GM18502 (cell line): ENCODE measurements around the gene NBPF3.
"Not testable (repeated sequence)": the region's sequence is repeated elsewhere in the genome, so short reads cannot be mapped to it uniquely, and the experiment has no call there.

Experiments
- ATAC-seq: cut with Tn5 transposase; IDR thresholded peaks from one replicate; pipeline ENCODE4 v1.9.1; 2021; ENCODE audit warnings: mild to moderate bottlenecking; ENCODE audit not compliant: unreplicated experiment, poor library complexity

NBPF3 gene

DNA sequence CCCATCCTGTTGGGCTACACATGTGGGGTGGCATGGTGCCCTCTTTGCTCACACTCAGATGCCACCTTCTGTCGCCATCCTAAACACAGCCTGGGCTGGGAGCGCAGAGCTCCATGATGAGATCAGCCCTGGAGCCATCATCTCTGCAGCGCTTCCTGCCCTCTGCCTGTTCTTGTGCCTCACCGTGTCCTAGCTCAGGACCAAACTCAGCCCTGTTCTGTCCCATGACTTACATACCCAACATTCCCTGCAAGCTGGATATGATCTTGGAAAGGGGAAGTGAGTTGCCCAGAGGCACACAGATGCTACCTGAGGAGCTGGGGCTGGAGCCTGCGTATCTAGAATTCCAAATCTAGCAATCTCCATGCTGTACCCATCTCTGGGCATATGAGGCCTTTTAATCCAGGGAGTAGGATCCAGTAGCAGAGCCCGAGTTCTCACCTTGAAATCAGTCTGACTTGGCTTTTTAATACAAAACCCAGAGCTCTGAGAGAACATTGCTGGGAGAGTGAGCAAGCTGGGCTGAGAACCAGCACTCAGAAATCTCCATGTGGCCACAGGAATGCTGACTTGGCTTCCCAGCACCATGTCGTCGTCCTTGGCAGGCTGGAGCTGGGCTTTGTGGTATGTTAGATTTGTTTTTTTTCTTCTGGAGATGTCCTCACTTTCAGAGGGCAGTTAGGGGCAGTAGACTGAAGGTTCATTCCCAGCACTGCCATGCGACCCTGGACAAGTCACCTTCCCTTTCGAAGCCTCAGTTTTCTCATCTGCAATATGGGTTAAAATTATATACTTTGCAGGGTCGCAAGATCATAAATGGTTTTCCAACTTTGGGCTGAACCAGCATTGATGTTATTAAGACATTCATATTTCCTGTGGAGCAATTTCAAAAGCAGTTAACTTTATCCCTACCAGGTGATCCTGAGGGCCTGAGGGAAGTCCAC is 71.9 kb downstream of the NBPF3 start:
- ATAC-seq: no peak

DNA sequence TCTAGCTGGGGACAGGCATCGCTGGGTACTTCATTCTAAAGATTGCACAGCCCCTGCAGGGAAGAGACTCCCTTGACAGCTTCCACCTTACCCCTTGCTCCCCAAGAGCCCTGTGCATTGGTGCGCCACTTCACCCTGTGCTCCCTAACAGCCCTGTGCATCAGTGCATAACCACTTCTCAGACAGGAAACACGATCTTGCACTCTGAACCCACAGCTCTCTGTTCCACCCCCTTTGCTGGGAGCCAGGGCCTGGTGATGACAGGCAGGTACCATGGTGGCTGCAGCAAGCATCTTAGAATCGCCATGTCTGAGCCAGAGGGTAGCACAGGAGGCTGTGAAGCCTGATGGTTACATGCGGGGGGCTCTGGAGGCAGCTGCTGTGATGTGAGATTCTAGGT is 74.3 kb downstream of the NBPF3 start:
- peak; percentile 70 for ATAC-seq

DNA sequence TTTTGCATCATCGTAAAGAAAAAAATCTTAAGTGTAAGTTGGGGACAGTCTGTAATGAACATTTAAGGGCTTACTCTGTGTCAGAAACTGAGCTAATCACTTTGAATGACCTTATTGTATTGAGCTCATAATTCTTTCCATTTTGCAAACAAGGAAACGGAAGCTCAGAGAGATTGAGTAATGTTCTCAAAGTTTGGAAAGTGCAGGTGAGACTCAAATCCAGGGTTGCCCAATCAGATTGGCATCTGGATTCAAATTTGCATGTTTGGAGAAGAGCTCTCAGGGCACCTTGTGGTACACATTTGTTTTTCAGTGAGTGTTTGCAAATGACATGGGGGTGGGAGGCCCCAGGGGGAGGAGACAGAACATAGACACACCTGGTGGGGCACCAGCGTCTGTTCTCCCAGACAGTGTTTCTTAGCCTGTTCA is 77.2 kb downstream of the NBPF3 start:
- ATAC-seq: no peak

DNA sequence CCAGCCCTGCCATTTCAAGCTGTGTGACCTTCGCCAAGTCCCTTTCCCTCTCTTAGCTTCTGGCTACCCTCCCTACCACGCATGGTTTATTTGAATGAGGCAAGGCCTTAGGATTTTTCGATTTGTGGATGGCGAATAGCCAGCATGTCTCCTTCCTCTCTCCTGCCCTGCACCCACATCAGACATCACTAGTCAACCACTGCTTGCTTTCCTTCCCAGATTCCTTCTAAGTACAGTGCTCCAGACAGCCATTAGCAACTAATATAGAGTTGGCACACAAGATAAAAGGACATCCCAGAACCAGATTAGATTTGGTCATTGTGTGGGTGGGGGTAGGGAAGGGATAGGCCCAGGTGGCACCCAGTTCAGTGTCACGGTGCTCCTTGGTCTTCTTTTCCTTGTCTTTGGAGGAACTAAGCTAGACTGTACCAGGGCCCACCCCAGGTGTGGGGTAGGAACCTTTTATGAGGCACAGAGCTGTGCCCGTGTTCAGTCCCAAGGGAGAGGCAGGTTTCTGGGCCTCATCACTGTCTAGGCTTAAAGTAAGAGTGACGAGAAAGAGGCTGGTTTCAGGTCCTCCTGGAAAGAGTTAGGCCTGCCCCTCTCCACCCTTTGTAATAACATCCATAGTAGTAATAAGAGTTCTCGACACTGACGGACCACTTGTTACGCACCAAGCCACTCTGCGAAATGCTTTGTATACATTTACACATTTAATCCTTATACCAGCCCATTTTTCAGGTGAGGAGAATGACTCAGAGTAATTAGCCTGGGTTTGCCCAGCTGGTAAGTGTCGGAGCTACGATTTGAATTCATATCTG is 77.9 kb downstream of the NBPF3 start:
- no peak for ATAC-seq

DNA sequence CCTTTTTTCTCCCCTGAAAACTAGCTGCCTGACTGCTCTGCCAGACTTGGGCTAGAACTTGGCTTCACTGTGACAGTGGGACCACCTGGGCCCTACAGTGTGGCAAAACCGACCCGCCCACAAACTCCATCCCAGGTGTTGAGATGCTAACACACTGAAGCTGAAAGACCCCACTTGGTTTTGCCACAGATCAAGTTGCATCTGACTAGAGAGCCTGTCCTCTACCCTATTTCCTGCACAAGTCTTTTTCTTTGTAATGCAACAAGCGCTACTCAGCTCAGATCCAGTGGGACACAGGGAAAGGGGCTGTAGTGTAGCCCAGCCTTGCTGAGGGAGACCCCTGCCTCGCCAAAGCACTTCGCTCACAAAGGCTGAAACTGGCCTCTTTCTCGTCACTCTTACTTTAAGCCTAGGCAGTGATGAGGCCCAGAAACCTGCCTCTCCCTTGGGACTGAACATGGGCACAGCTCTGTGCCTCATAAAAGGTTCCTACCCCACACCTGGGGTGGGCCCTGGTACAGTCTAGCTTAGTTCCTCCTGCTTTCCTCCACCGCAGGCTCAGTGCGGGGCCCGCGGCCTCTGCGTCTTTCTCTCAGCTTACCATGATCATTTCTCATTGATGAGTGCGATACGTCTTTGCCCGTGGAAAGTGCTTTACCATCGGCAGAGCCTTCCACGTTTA is 79.0 kb downstream of the NBPF3 start:
- ATAC-seq: no peak

DNA sequence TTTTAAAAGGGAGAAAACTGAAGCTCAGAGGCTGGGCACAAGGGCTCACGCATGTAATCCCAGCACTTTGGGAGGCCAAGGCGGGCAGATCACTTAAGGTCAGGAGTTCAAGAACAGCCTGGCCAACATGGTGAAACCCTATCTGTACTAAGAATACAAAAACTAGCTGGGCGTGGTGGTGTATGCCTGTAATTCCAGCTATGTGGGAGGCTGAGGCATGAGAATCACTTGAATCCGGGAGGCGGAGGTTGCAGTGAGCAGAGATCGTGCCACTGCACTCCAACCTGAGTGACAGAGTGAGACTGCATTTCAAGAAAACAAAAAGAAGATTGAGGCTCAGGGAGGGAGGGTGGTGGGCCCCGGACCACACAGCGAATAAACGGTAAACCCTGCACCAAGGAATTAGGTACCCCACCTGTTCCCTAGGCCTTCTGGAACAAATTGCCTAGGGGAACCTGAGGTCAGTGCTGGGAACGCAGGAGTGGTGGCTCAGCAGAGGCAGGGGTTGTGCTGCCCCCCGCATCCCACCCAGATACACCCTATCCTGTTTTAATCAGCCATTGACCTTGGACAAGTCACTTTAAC is 79.6 kb downstream of the NBPF3 start:
- ATAC-seq: not testable (repeated sequence)

DNA sequence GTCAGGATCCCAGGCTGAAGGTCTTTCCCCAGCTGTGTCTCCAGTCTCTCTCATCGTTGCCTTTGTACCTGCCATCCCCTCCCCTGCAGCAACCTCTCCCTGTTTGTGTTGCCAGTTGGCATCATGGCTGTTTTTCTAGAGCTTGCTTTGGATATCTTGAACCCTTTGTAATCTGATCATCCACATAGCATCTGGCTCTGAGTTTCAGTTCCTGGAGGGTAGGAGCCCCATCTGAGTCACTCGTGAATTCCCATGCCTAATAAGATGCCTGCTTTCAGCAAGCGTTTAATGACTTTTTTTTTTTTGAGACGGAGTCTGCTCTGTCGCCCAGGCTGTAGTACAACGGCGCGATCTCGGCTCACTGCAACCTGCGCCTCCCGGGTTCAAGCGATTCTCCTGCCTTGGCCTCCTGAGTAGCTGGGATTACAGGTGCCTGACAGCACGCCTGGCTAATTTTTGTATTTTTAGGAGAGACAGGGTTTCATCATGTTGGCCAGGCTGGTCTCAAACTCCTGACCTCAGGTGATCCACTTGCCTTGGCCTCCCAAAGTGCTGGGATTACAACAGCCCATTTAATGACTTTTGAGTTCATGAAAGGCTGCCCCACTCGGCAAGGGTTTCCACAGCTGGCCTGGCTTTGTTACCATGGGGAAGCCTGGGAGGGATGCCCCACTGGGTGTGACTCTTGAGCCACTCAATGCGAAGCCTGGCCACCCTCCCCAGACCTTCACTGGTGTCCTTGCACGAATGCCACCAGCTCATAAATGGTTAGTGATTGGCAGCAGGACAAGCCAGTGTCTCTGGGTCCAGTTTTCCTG is 81.2 kb downstream of the NBPF3 start:
- ATAC-seq: no peak

DNA sequence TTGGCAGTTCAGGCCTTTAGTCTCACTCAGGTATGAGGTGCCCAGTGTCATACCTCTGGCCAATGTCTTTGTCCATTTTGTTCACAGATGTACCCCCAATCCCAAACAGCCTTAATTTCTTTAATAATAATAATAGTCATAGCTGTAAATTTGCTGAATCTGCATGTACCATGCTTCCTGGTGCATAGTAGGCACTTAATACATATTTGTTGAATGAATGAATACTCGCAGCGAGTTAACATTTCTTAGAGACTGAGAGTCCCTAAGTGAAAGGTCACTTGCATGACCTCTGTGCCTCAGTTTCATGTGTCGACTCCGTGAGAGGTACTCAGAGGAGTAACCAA is 81.8 kb downstream of the NBPF3 start:
- no peak for ATAC-seq

DNA sequence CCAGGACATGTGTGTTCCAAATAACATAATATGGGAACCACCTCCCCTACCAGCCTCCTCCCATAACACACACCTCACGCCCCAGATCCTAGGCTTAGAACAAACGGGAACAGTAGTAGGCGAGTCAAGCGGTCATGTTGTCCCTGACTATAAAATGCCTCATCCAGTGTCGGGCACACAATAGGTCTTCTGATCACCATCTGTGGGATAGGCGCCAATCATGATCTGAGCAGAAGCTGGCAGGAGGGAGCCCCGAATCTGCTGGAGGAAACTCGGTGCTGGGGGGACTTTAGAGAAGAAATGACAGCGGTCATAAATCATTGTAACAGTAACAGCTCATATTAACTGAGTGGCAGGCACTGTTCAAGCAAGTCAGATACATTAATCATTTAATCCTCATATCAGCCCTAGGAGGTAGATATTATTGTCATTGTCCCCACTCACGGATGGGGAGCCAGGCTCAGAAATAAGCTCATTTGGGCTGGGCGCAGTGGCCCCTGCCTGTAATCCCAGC is 82.6 kb downstream of the NBPF3 start:
- ATAC-seq: no peak

DNA sequence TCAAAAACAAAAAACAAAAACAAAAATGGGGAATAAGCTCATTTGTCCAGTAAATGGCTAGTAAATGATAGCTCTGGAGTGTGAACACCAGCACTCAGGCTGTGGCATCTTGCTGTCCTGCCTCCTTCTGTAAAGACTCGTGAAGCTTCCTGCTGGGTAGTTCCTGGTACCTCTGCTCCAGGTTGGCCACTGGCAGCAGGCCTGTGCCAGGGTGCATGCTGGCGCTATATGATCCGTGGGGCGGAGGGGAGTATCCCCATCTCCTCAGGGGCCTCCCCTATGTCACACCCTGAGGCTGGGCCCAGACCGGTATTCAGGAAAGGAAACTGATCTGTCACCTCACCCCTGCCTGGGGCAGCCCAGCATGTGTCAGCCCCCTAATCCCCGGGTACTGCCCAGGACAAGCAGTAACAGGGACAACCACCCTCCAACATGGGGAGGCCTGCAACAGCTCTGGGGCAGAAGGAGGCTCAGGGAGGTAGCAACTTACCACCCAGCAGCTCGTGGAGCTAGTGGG is 83.4 kb downstream of the NBPF3 start:
- ATAC-seq: no peak

DNA sequence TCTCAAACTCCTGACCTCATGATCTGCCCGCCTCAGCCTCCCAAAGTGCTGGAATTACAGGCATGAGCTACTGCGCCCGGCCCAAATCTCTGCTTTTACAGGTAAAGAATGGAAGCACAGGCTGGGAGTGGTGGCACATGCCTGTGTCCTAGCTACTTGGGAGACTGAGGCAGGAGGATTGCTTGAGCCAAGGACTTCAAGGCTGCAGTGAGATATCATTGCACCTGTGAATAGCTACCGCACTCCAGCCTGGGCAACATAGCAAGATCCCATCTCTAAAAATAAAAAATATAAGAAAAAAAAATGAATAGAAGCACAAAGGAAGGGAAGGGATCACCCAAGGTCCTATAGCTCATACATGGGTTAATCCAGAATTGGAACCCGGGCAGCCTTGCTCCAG is 84.3 kb downstream of the NBPF3 start:
- ATAC-seq: no peak

DNA sequence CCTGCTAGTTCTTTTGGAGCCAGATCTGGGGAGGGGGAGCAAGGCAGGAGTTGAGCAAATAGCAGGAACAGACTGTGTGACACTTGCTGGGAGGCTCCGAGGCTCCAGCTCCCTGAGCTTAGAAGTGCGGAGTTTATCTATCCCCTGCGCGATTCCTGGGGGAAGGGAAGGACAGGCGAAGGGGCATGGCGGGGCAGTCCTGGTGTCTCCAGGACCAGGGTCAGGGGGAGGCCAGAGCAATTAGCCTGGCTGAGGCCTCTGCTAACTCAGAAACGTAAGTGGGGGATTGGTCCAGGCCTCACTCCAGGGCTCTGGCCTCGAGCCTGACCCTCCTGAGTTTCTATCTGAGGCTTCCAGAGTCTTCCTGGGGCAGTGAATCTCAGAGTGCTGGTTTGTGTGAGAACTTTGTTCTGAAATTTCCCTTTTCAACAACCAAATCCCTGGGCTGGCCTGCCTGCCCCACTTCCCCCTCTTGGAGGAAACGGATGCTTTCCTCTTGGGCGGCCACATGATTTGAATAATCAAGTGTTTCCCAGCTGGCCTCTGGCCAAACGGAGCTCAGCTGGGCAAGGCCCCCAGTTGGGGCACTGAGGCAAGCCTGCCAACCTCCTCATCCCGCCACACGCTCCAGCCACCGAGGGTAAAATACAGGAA is 84.9 kb downstream of the NBPF3 start:
- no peak for ATAC-seq

DNA sequence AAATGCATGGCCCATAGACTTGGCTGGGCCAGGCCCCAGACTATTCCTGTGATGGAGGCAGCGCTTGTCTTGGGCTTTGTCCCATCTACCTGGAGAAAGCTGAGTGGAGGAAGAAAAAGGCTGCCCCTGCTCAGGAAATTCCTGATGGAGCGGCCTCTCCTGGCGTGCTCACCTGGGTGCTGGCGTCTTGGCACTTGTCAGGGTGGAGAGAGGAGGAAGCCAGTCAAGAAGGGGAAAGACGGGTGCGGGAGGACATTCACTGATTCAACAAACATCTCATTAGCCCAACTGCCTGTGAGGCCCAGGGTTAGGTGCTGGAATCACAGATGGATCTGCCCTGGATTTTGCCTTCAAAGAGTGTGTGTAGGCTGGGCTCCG is 85.4 kb downstream of the NBPF3 start:
- no peak for ATAC-seq

DNA sequence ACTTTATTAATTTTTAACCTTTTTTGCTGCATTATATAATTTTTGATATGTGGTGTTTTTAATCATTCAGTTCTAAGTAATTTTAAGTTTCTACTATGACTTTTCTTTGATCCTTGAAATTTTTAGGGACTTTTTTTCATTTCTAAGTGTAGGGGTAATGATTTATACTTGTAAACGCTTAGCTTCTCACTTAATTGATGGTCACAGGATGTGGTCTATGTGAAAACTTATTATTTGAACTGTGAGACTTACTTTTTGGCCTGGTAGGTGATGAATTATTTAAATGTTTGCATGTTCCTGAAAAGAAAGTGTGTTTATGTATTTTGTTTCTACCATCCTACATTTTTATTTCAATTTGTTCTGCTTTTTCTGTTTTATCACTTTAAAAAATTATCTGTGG is 86.5 kb downstream of the NBPF3 start:
- no peak for ATAC-seq

DNA sequence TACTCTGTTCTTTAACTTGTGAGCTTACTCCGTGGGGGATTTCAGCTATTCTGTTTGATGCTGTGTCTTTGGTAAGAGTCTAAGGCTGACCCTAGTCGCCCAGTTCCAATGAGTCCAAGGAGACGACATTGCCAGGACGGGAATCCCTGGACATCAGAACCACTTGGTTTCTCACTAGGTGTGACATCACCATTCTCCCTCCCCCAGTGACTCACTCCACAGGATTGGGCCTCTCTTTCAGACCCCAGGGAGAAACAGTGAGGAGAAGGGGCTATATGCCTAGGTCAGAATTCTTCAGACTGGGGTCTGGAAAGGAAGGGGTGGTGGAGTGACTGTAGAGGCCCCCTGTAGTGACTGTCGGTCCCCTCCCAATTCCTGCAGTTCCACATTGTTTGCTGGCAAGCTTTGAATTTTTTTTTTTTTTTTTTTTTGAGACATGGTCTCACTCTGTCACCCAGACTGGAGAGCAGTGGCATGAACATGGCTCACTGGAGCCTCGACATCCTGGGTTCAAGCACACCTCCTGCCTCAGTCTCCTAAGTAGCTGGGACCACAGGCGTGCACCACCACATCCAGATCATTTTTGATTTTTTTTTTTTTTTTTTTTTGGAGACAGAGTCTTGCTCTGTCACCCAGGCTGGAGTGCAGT is 90.6 kb downstream of the NBPF3 start:
- ATAC-seq: no peak

DNA sequence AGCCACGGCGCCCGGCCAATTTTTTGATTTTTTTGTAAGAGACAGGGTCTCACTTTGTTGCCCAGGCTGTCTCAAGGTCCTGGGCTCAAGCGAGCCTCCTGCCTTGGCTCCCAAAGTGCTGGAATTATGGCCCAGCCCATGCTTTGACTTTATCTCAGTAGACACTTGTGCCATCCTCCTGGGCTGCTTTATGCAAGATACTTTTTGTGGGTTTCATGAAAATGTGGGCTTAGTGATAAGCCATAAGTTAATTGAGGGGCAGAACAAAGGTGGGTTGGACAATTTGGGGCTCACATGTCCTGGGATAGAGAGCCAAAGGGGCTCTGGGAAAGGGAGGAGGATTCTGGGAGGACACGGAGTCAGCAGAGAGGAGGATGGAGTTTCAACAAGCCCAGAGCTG is 91.3 kb downstream of the NBPF3 start:
- no peak for ATAC-seq

DNA sequence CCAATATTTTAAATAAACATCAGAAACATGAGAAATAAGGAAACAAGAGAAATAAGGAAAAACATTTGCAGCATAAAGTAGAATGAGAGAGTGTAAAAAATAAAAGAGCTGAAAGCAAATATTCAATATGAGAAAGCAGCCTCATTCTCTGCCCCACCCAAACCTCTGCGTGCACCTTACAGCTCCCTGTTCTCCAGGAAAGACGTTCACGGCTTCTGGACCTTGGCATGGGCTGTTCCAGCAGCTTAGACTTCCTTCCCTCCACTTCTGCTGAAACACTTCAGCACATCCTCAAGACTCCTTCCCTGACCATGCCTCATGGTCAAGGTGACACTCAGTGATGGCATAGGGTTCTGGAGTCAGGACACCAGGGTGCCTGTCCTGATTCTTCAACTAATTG is 92.6 kb downstream of the NBPF3 start:
- ATAC-seq: no peak

DNA sequence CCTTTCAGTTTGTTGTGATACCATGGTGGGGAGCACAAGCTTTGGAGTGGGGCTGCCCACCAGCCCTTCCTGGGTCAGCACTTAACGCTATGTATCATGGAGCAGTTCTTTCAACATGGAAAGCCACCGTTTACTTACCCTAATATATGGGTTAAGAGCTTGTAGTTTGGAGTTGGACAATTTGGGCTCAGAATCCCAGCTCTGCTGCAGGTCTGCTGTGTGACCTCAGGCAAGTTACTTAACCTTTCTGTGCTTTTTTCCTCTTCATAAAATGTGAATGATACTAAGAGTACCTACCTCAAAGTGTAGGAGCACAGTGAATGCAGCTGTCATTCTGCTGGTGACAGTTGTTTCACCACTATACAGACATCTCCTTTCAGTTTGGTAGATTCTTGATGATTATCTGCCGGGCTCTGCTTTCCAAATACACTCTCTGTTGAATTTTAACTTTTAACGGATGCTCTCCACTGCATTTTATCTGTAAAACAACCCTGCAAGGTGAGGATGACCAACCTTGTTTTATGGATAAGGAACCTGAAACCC is 93.1 kb downstream of the NBPF3 start:
- no peak for ATAC-seq
